ENCODE measurements around the gene SIAH2. TPM values are rescaled to one million over a fixed set of nuclear protein-coding genes. Genes with fewer than 3 reads are reported as not detected.

Gene SIAH2
- total RNA-seq, 2 donors from 2014 or later: 17.1 to 30.3 TPM

DNA sequence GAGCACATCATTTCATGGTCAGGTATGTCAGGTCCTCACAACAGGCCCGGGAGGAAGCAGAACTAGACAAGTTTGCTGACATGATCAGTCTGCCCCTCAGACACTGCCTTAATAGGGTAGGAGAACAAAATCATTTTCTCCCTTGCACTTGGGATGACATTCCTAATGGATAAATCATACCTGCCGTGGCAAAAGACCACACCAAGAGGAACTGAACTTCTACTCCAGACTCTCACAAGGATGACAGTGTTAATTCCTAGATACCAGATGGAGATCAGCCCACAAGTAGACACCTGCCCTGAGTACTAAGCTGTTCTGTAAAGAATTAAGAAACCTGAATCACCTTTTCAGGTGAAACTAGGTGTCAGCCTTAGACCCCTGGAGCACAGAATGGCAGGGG is 19.5 kb downstream of the SIAH2 start:
- DNase-seq (no peak), ATAC-seq (no peak)
- H3K4me1 ChIP-seq: peaks cover 65% of the 10 kb centered on the region
- H3K9me3 ChIP-seq: no peaks in the 10 kb centered on the region
- H3K27ac ChIP-seq: no peak overlapping the region
- H3K27me3 ChIP-seq: no peaks in the 10 kb centered on the region
- H3K4me3 ChIP-seq: no peak overlapping the region
- TF ChIP-seq, protein P1, sequence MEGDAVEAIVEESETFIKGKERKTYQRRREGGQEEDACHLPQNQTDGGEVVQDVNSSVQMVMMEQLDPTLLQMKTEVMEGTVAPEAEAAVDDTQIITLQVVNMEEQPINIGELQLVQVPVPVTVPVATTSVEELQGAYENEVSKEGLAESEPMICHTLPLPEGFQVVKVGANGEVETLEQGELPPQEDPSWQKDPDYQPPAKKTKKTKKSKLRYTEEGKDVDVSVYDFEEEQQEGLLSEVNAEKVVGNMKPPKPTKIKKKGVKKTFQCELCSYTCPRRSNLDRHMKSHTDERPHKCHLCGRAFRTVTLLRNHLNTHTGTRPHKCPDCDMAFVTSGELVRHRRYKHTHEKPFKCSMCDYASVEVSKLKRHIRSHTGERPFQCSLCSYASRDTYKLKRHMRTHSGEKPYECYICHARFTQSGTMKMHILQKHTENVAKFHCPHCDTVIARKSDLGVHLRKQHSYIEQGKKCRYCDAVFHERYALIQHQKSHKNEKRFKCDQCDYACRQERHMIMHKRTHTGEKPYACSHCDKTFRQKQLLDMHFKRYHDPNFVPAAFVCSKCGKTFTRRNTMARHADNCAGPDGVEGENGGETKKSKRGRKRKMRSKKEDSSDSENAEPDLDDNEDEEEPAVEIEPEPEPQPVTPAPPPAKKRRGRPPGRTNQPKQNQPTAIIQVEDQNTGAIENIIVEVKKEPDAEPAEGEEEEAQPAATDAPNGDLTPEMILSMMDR (IDR thresholded peaks at IDR 0.05): no peak
- no peak for TF ChIP-seq POLR2A (IDR thresholded peaks at IDR 0.05)
- intact Hi-C loops (cut with DNase I): no loop called here
- H3K36me3 ChIP-seq (replicated peaks in 1 of 2; ENCODE audit: insufficient read depth in 1 of 2, low read depth in 2 of 2): no peaks in the 10 kb centered on the region
- WGBS, 2 donors: 59 to 63% methylated on average over 2 of the region's 2 CpGs

DNA sequence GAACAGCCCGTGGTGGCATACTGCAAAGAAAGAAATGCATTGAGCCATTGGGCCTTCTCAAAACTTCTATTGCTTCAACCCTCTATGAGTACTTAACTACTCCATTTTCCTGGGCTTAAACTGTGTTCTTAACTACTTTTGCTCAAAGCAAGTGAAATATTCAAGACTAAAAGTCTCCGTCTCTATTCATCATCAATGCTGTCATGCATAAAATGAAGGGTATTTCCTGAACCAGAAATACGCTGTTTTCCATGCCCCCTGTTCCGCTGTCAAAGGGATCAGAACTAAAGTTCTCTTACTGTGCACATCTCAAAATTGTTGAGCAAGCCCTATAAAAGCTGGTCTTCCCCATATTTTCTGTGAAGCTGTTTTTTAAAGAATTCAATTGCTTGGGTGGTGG is 20.3 kb downstream of the SIAH2 start:
- intact Hi-C loops (cut with DNase I): no loop called here
- Histone ChIP-seq H3K36me3 (replicated peaks in 1 of 2; ENCODE audit: insufficient read depth in 1 of 2, low read depth in 2 of 2) (no peaks in the 10 kb centered on the region), H3K27me3 (no peaks in the 10 kb centered on the region), H3K4me1 (peaks cover 65% of the 10 kb centered on the region), H3K27ac (no peak overlapping the region), H3K4me3 (no peak overlapping the region), H3K9me3 (no peaks in the 10 kb centered on the region)
- 93% methylated on average over 4 of the region's 4 CpGs for WGBS, 2 donors
- ATAC-seq (no peak), DNase-seq (no peak)
- TF ChIP-seq, protein P1 (IDR thresholded peaks at IDR 0.05): no peak
- TF ChIP-seq POLR2A (IDR thresholded peaks at IDR 0.05): no peak

DNA sequence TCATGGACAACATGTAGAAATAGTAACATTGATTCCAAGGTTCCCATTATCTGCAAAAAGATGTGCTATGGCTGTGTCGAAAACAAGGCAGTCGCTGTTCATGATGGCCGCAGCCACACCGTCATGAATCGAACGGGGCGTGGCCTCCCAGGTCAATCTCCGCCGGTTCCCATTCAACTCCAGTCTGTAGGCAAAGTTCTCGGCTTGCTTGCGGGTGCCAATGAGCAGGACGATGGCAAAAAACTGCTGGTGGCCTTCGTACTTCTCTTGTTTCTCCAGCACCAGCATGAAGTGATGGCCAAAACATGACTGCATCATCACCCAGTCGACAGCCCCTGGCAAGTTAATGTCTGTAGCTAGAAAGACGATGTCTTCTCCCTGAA is 20.8 kb downstream of the SIAH2 start:
- H3K4me1 ChIP-seq: peaks cover 65% of the 10 kb centered on the region
- WGBS, 2 donors: 93 to 94% methylated on average over 13 to 15 of the region's 15 CpGs
- intact Hi-C loops (cut with DNase I): no loop called here
- H3K27ac ChIP-seq: no peak overlapping the region
- no peaks in the 10 kb centered on the region for H3K27me3 ChIP-seq
- no peak overlapping the region for H3K4me3 ChIP-seq
- no peak for DNase-seq
- ATAC-seq: no peak
- TF ChIP-seq POLR2A (IDR thresholded peaks at IDR 0.05): no peak
- TF ChIP-seq, protein P1 (IDR thresholded peaks at IDR 0.05): no peak
- H3K36me3 ChIP-seq (replicated peaks in 1 of 2; ENCODE audit: insufficient read depth in 1 of 2, low read depth in 2 of 2): no peaks in the 10 kb centered on the region
- H3K9me3 ChIP-seq: no peaks in the 10 kb centered on the region

- no peaks in the 10 kb centered on the region for H3K9me3 ChIP-seq
- no peak overlapping the region for H3K27ac ChIP-seq
- no peak for DNase-seq
- no peaks in the 10 kb centered on the region for H3K27me3 ChIP-seq
- intact Hi-C loops (cut with DNase I): no loop called here
- 44 to 60% methylated on average over 5 of the region's 5 CpGs for WGBS, 2 donors
- no peak overlapping the region for H3K4me3 ChIP-seq
- ATAC-seq: no peak
- no peaks in the 10 kb centered on the region for H3K36me3 ChIP-seq (replicated peaks in 1 of 2; ENCODE audit: insufficient read depth in 1 of 2, low read depth in 2 of 2)
- peaks cover 65% of the 10 kb centered on the region for H3K4me1 ChIP-seq
- TF ChIP-seq POLR2A (IDR thresholded peaks at IDR 0.05): no peak
- TF ChIP-seq, protein P1 (IDR thresholded peaks at IDR 0.05): no peak
Observed at GRCh38 chr3:150741497-150742140, 21.4 kb downstream of the SIAH2 start.
